Measurements from ENCODE around the gene CEP41.

DNA sequence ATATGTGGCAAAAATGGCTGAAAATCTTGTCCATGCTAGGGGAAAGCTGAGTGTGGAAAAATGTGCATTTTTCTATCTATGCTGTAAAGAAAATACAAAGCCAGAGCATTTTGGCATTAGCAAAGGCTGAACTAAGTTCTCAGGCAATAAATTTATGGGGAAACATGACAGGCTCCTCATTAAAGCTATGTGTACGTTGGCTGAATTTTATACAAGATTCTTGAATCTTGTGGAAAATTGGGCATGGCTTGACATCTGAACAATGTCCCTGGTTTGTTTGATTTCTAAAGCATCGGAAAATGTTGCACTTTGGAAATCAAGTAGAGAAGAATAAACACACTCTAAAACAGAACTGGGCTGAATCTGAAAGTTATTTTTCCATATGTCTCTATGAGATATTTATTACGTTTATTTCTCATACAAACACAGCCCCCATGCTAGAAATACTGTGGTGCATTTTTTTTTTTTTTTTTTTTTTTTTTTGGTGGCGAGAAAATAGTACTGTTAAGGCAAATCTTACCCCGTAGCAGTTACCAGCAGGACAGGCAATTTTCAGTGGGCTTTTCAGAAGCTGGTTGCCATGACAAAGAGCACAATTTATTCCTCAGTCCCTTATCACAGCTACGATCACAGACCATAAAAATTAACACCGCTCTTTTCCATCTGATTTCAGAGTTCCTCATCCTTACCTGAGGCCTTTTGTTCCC lies 43.6 kb downstream of the CEP41 start:
- TF ChIP-seq EZH2 (IDR thresholded peaks at IDR 0.05; ENCODE audit: low read length): no peak
- TF ChIP-seq, protein P1, sequence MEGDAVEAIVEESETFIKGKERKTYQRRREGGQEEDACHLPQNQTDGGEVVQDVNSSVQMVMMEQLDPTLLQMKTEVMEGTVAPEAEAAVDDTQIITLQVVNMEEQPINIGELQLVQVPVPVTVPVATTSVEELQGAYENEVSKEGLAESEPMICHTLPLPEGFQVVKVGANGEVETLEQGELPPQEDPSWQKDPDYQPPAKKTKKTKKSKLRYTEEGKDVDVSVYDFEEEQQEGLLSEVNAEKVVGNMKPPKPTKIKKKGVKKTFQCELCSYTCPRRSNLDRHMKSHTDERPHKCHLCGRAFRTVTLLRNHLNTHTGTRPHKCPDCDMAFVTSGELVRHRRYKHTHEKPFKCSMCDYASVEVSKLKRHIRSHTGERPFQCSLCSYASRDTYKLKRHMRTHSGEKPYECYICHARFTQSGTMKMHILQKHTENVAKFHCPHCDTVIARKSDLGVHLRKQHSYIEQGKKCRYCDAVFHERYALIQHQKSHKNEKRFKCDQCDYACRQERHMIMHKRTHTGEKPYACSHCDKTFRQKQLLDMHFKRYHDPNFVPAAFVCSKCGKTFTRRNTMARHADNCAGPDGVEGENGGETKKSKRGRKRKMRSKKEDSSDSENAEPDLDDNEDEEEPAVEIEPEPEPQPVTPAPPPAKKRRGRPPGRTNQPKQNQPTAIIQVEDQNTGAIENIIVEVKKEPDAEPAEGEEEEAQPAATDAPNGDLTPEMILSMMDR (optimal IDR thresholded peaks at IDR 0.05 in 1 of 3, IDR thresholded peaks at IDR 0.05 in 1 of 3, conservative IDR thresholded peaks at IDR 0.05 in 1 of 3; ENCODE audit: extremely low read depth in 1 of 3, insufficient read depth in 2 of 3, low read length in 3 of 3): no peak
